CD14-positive monocyte (primary cell): ENCODE data around the gene XKR7. TPM values are rescaled to one million over a fixed set of nuclear protein-coding genes. Genes with fewer than 3 reads are reported as not detected.

ENCODE experiments used
- DNase-seq, 3 donors: peaks; one replicate each; pipeline ENCODE4 v3.0.0-alpha.2; 2011 to 2022
- H2AFZ ChIP-seq: 2 replicates; pipeline ENCODE4 v1.6.0; 2012; ENCODE audit warnings: mild to moderate bottlenecking, low read depth, low read length, inconsistent platforms; ENCODE audit not compliant: insufficient read depth, poor library complexity, severe bottlenecking
- H3K27ac ChIP-seq, 2 donors: 1 replicate in 1 of 2; 2 replicates in 1 of 2; pipeline ENCODE4 v1.5.1; 2012 to 2013; ENCODE audit warnings: low read length in 2 of 2, control low read depth in 1 of 2, inconsistent platforms in 1 of 2, low read depth in 1 of 2, mild to moderate bottlenecking in 1 of 2
- H3K27me3 ChIP-seq, 2 donors: one replicate each; pipeline versions ENCODE4 v1.6.0 to v1.6.1; 2011 to 2013; ENCODE audit warnings: low read length in 2 of 2; ENCODE audit not compliant: control insufficient read depth in 2 of 2, insufficient read depth in 2 of 2
- H3K36me3 ChIP-seq, 2 donors: replicated peaks in 1 of 2; 1 replicate in 1 of 2; 2 replicates in 1 of 2; pipeline versions ENCODE4 v1.5.1 to v1.6.1; 2012 to 2013; ENCODE audit warnings: low read length in 2 of 2, control low read depth in 1 of 2, inconsistent platforms in 1 of 2, mild to moderate bottlenecking in 1 of 2; ENCODE audit not compliant: insufficient read depth in 2 of 2, control insufficient read depth in 1 of 2
- H3K4me1 ChIP-seq, 2 donors: 1 replicate in 1 of 2; 2 replicates in 1 of 2; pipeline versions ENCODE4 v1.5.1 to v1.6.1; 2012 to 2013; ENCODE audit warnings: low read length in 2 of 2, control low read depth in 1 of 2, inconsistent platforms in 1 of 2, mild to moderate bottlenecking in 1 of 2, moderate library complexity in 1 of 2; ENCODE audit not compliant: insufficient read depth in 2 of 2, control insufficient read depth in 1 of 2
- H3K4me2 ChIP-seq: replicated peaks from 2 replicates; pipeline ENCODE3; 2012; ENCODE audit warnings: low read length, moderate library complexity, mild to moderate bottlenecking; ENCODE audit not compliant: poor library complexity, severe bottlenecking; ENCODE audit errors: extremely low read depth
- H3K4me3 ChIP-seq, 3 experiments: fragments of 200-600 bp in 1 of 3; sonication (generic) in 1 of 3; replicated peaks in 1 of 3; 1 replicate in 2 of 3; 2 replicates in 1 of 3; pipeline ENCODE4 v1.5.1; 2011 to 2013; ENCODE audit warnings: low read length in 3 of 3, mild to moderate bottlenecking in 3 of 3, control low read depth in 2 of 3, low read depth in 2 of 3, inconsistent platforms in 1 of 3, moderate library complexity in 1 of 3
- H3K79me2 ChIP-seq: 2 replicates; pipeline ENCODE4 v1.6.0; 2012; ENCODE audit warnings: mild to moderate bottlenecking, control low read depth, inconsistent platforms, low read length, moderate library complexity; ENCODE audit not compliant: insufficient read depth
- H3K9ac ChIP-seq: 2 replicates; pipeline ENCODE4 v1.6.0; 2017; ENCODE audit warnings: low read length, mild to moderate bottlenecking; ENCODE audit not compliant: insufficient read depth, poor library complexity, severe bottlenecking
- H3K9me3 ChIP-seq, 2 donors: replicated peaks in 1 of 2; 1 replicate in 1 of 2; 2 replicates in 1 of 2; pipeline versions ENCODE4 v1.5.1 to v1.6.1; 2012 to 2013; ENCODE audit warnings: low read length in 2 of 2, control low read depth in 1 of 2; ENCODE audit not compliant: control insufficient read depth in 1 of 2, insufficient read depth in 1 of 2
- H4K20me1 ChIP-seq: 2 replicates; pipeline ENCODE4 v1.6.0; 2012; ENCODE audit warnings: mild to moderate bottlenecking, low read length, control low read depth, moderate library complexity; ENCODE audit not compliant: insufficient read depth
- H3K27ac Mint-ChIP-seq, 7 donors: one replicate each; pipeline ENCODE4 v1.8.0; 2020; ENCODE audit warnings: mild to moderate bottlenecking in 7 of 7, mixed read lengths in 7 of 7, moderate library complexity in 6 of 7, inconsistent platforms in 2 of 7
- H3K27me3 Mint-ChIP-seq, 3 donors: one replicate each; pipeline ENCODE4 v1.8.0; 2021 to 2022; ENCODE audit warnings: low read depth in 3 of 3, mild to moderate bottlenecking in 3 of 3, mixed read lengths in 3 of 3, moderate library complexity in 3 of 3, inconsistent platforms in 1 of 3
- H3K36me3 Mint-ChIP-seq, 2 donors: one replicate each; pipeline ENCODE4 v1.8.0; 2020; ENCODE audit warnings: mixed read lengths in 2 of 2, inconsistent platforms in 1 of 2, mild to moderate bottlenecking in 1 of 2
- H3K4me1 Mint-ChIP-seq: one replicate; pipeline ENCODE4 v1.8.0; 2020; ENCODE audit warnings: mild to moderate bottlenecking, mixed read lengths
- H3K4me3 Mint-ChIP-seq, 2 donors: one replicate each; pipeline ENCODE4 v1.8.0; 2020; ENCODE audit warnings: mild to moderate bottlenecking in 2 of 2, mixed read lengths in 2 of 2, moderate library complexity in 1 of 2
- H3K9me3 Mint-ChIP-seq, 7 donors: one replicate each; pipeline ENCODE4 v1.8.0; 2020 to 2022; ENCODE audit warnings: mixed read lengths in 7 of 7, mild to moderate bottlenecking in 6 of 7, moderate library complexity in 6 of 7, inconsistent platforms in 2 of 7
- CTCF ChIP-seq: fragments of 200-600 bp; IDR thresholded peaks from one replicate; pipeline ENCODE4 v1.8.0; 2022; ENCODE audit warnings: antibody characterized with exemption, mild to moderate bottlenecking
- WGBS: methylation state at CpG from one replicate; pipeline ENCODE4 v1.1.5; 2013; ENCODE audit warnings: missing lambda C conversion rate; ENCODE audit not compliant: insufficient coverage; 5-methylcytosine and 5-hydroxymethylcytosine counted together
- intact Hi-C, 2 donors: fragments of 100-400 bp; cut with micrococcal nuclease; formaldehyde crosslinking; loops; one replicate each; pipeline versions ENCODE4 v1.15.0 to v1.15.1; 2023
- polyA plus RNA-seq, 3 donors: library from polyadenylated mRNA; depleted of rRNA in 1 of 3; unstranded in 2 of 3; stranded (reverse) in 1 of 3; fragments of 300-500 nt in 2 of 3; fragments of >200 nt in 1 of 3; fragmentation: Illumina TruSeq in 2 of 3; gene quantifications; 1 replicate in 2 of 3; 2 replicates in 1 of 3; pipeline ENCODE4 v1.2.3, GENCODE V29; 2012 to 2021

The XKR7 gene
- polyA plus RNA-seq, 3 donors, result 0.02 to 0.43 TPM; not detected in 1

- intact Hi-C loops, result no loop called here
- Histone ChIP-seq H4K20me1 (no peaks in the 10 kb centered on the region), H3K9me3 (peaks cover 0 to 14% of the 10 kb centered on the region in 2 donors), H3K9ac (no peak overlapping the region), H3K4me2 (no peak overlapping the region), H3K79me2 (no peaks in the 10 kb centered on the region), H3K36me3 (no peaks in the 10 kb centered on the region), H3K4me1 (peaks cover 12 to 16% of the 10 kb centered on the region in 2 donors), H2AFZ (no peak overlapping the region), H3K4me3 (no peak overlapping the region), H3K27ac (no peak overlapping the region), H3K27me3 (peaks cover 45 to 67% of the 10 kb centered on the region in 2 donors)
- Mint-ChIP-seq H3K9me3 (peaks cover 0 to 18% (median 12%) of the 10 kb centered on the region in 7 donors), H3K27ac (no peak overlapping the region), H3K4me1 (peaks cover 16% of the 10 kb centered on the region), H3K36me3 (peaks cover 7 to 11% of the 10 kb centered on the region in 2 donors), H3K4me3 (peak overlapping the region in 1 of 2 donors; percentile 91), H3K27me3 (peaks cover 63 to 74% (median 64%) of the 10 kb centered on the region in 3 donors)
- no peak for DNase-seq
- 67% methylated on average over 1 of the region's 4 CpGs for WGBS
- TF ChIP-seq CTCF, result no peak
Measured at GRCh38 chr20:32021091-32021490, 53.1 kb downstream of the XKR7 start.

GRCh38 chr20:32024683-32025295, 56.8 kb downstream of the XKR7 start:
- Histone ChIP-seq H3K4me3 (no peak overlapping the region), H3K9me3 (peaks cover 0 to 8% of the 10 kb centered on the region in 2 donors), H3K9ac (no peak overlapping the region), H3K79me2 (no peaks in the 10 kb centered on the region), H3K27me3 (peaks cover 23 to 36% of the 10 kb centered on the region in 2 donors), H3K4me2 (no peak overlapping the region), H3K36me3 (no peaks in the 10 kb centered on the region), H3K4me1 (peaks cover 0 to under 1% of the 10 kb centered on the region in 2 donors), H3K27ac (no peak overlapping the region), H2AFZ (no peak overlapping the region), H4K20me1 (no peaks in the 10 kb centered on the region)
- Mint-ChIP-seq H3K4me1 (peaks cover 5% of the 10 kb centered on the region), H3K27me3 (peaks cover 37 to 45% (median 42%) of the 10 kb centered on the region in 3 donors), H3K4me3 (no peak overlapping the region), H3K27ac (peak overlapping the region in 1 of 7 donors; percentile 27), H3K36me3 (peaks cover 3 to 7% of the 10 kb centered on the region in 2 donors), H3K9me3 (peaks cover 0 to 14% (median 7%) of the 10 kb centered on the region in 7 donors)
- TF ChIP-seq CTCF, result no peak
- no peak for DNase-seq
- WGBS, result no CpG with 5 or more reads among the region's 6 CpGs
- intact Hi-C loops, result loop anchor here in 1 of 2 donors (5.0 kb wide), 1 partner anchor 58 kb away; no protein-coding TSS in a partner anchor
